Breast epithelium (tissue), 3 donors: Measurements from ENCODE around the gene TGFB2.

Experiments used
- CTCF ChIP-seq, 3 donors: fragments of 450-650 bp; IDR thresholded peaks; one replicate each; pipeline ENCODE4 v1.5.1; 2016 to 2017; ENCODE audit warnings: antibody characterized with exemption in 3 of 3, mild to moderate bottlenecking in 3 of 3, moderate library complexity in 3 of 3
- POLR2A ChIP-seq: fragments of 450-650 bp; IDR thresholded peaks from one replicate; pipeline ENCODE4 v1.6.1; 2016; ENCODE audit warnings: antibody characterized with exemption, mild to moderate bottlenecking, moderate library complexity

- no peak for TF ChIP-seq CTCF (IDR thresholded peaks at IDR 0.05)
- TF ChIP-seq POLR2A = no peak
These were observed 37.9 kb downstream of the TGFB2 start for GRCh38 chr1:218383051-218383450.
